Ovary (tissue), 9 donors: ENCODE results near the gene RPL21. TPM values are rescaled to one million over a fixed set of nuclear protein-coding genes. Genes with fewer than 3 reads are reported as not detected.

Experiments used
- DNase-seq, 5 donors: peaks; one replicate each; pipeline ENCODE4 v3.0.0-alpha.2; 2019 to 2020
- H3K27ac ChIP-seq, 2 donors: fragments of 200-600 bp; one replicate each; pipeline versions ENCODE4 v1.5.1 to v1.8.0; 2019 to 2022
- H3K27me3 ChIP-seq: fragments of 200-600 bp; one replicate; pipeline ENCODE4 v1.8.0; 2022
- H3K36me3 ChIP-seq: fragments of 200-600 bp; sonication (generic); one replicate; pipeline ENCODE4 v1.5.1; 2019
- H3K4me1 ChIP-seq: one replicate; pipeline ENCODE4 v1.8.1; 2013; ENCODE audit warnings: mild to moderate bottlenecking, moderate library complexity; ENCODE audit not compliant: insufficient read depth
- H3K4me3 ChIP-seq: fragments of 200-600 bp; sonication (generic); one replicate; pipeline ENCODE4 v1.5.1; 2017
- H3K9me3 ChIP-seq, 2 donors: fragments of 200-600 bp in 1 of 2; sonication (generic) in 1 of 2; one replicate each; pipeline versions ENCODE4 v1.5.1 to v1.8.1; 2013 to 2019; ENCODE audit warnings: mild to moderate bottlenecking in 1 of 2, moderate library complexity in 1 of 2
- CTCF ChIP-seq, 3 donors: fragments of 450-650 bp in 2 of 3; fragments of 200-600 bp in 1 of 3; IDR thresholded peaks; one replicate each; pipeline versions ENCODE4 v1.5.1 to v1.8.0; 2016 to 2022; ENCODE audit warnings: antibody characterized with exemption in 3 of 3, mild to moderate bottlenecking in 1 of 3
- EP300 ChIP-seq: sonication (generic); formaldehyde crosslinking; IDR thresholded peaks from one replicate; pipeline ENCODE4 v1.6.1; 2017; ENCODE audit warnings: antibody characterized with exemption
- POLR2A ChIP-seq: fragments of 450-650 bp; IDR thresholded peaks from one replicate; pipeline ENCODE4 v1.6.1; 2017; ENCODE audit warnings: antibody characterized with exemption, mild to moderate bottlenecking, moderate library complexity
- WGBS, 3 donors: extraction: QIAGEN DNeasy Blood & Tissue Kit in 1 of 3; methylation state at CpG; one replicate each; pipeline versions ENCODE4 v1.1.5 to v1.1.7; 2013 to 2017; 5-methylcytosine and 5-hydroxymethylcytosine counted together
- intact Hi-C, 4 donors: fragments of 100-400 bp; cut with DNase I; formaldehyde crosslinking; loops; one replicate each; pipeline versions ENCODE4 v1.11.0 to v1.15.1; 2022 to 2023
- polyA plus RNA-seq, 2 donors: library from polyadenylated mRNA; stranded (reverse); fragments of 200-250 nt in 1 of 2; fragments of 350-450 nt in 1 of 2; fragmentation: Illumina TruSeq in 1 of 2; extraction: RNeasy Lipid Tissue Mini Kit (QIAGEN cat#74804) in 1 of 2; gene quantifications; one replicate each; pipeline ENCODE4 v1.2.3, GENCODE V29; 2013 to 2014
- total RNA-seq, 7 donors: library from RNA; depleted of rRNA in 2 of 7; stranded (reverse); fragments of >200 nt in 2 of 7; fragmentation: NEBNext Ultra II Directional in 3 of 7; extraction: Animal tissue kit (Norgen Biotek cat#: 25700) in 3 of 7; gene quantifications; one replicate each; pipeline versions ENCODE4 v1.1.0 to v1.2.4, GENCODE V29; 2016 to 2023
- donor health status: DM: no; HTN: no; CAD: no; lungs with moderate emphysema.
- donor health status: DM: no; HTN: no; CAD: no.
- donor health status: Bipolar disorder and iron deficiency.
- donor health status: DM: yes; HTN: yes; CAD: no.
- donor health status: DM: no; HTN: no; CAD: no.
- donor health status: DM: yes; HTN: yes; CAD: no.

Gene RPL21
- total and polyA plus RNA-seq, 9 donors: 1,871 to 4,783 (median 2,244) TPM

- no peaks in the 10 kb centered on the region for H3K36me3 ChIP-seq
- no peaks in the 10 kb centered on the region for H3K9me3 ChIP-seq
- no peak for TF ChIP-seq POLR2A
- TF ChIP-seq EP300: no peak
- TF ChIP-seq CTCF (IDR thresholded peaks at IDR 0.05): no peak
- H3K27ac ChIP-seq: peak overlapping the region in 1 of 2 donors; percentile 46
- no peak overlapping the region for H3K4me3 ChIP-seq
- H3K27me3 ChIP-seq: no peaks in the 10 kb centered on the region
- intact Hi-C loops: no loop called here
- H3K4me1 ChIP-seq: peaks cover 6% of the 10 kb centered on the region
- peak in 1 of 5 donors; percentile 31 for DNase-seq
- WGBS, 3 donors: 12 to 13% (median 12%) methylated on average over 5 of the region's 5 CpGs
Observed at GRCh38 chr13:27264181-27264580, 12.8 kb downstream of the RPL21 start.

- Histone ChIP-seq H3K27me3 (no peaks in the 10 kb centered on the region), H3K27ac (peak overlapping the region in 1 of 2 donors; percentile 46), H3K9me3 (no peaks in the 10 kb centered on the region), H3K4me1 (peaks cover 6% of the 10 kb centered on the region), H3K4me3 (no peak overlapping the region), H3K36me3 (no peaks in the 10 kb centered on the region)
- 11 to 27% (median 15%) methylated on average over 1 of the region's 1 CpG for WGBS, 3 donors
- intact Hi-C loops: loop anchor here in 1 of 4 donors (5.0 kb wide), 1 partner anchor 282 kb away; no protein-coding TSS in a partner anchor
- DNase-seq: no peak
- TF ChIP-seq CTCF (IDR thresholded peaks at IDR 0.05) (no peak), POLR2A (no peak), EP300 (no peak)
Observed at GRCh38 chr13:27264648-27265047, 13.3 kb downstream of the RPL21 start.

- peaks cover 6% of the 10 kb centered on the region for H3K4me1 ChIP-seq
- no peak for DNase-seq
- no peaks in the 10 kb centered on the region for H3K36me3 ChIP-seq
- WGBS, 3 donors: 19 to 50% (median 22%) methylated on average over 2 of the region's 2 CpGs
- no peaks in the 10 kb centered on the region for H3K9me3 ChIP-seq
- intact Hi-C loops: loop anchor here in 1 of 4 donors (5.0 kb wide), 1 partner anchor 285 kb away; no protein-coding TSS in a partner anchor
- H3K4me3 ChIP-seq: no peak overlapping the region
- TF ChIP-seq POLR2A (no peak), CTCF (IDR thresholded peaks at IDR 0.05) (no peak), EP300 (no peak)
- H3K27me3 ChIP-seq: no peaks in the 10 kb centered on the region
- H3K27ac ChIP-seq: no peak overlapping the region
Observed at GRCh38 chr13:27266917-27267316, 15.6 kb downstream of the RPL21 start.

GRCh38 chr13:27267596-27267995 lies 16.2 kb downstream of the RPL21 start:
- TF ChIP-seq POLR2A (no peak), EP300 (no peak), CTCF (IDR thresholded peaks at IDR 0.05) (no peak)
- no peak for DNase-seq
- intact Hi-C loops: loop anchor here in 1 of 4 donors (5.0 kb wide), 1 partner anchor 285 kb away; no protein-coding TSS in a partner anchor
- Histone ChIP-seq H3K4me1 (peaks cover 6% of the 10 kb centered on the region), H3K27me3 (no peaks in the 10 kb centered on the region), H3K9me3 (no peaks in the 10 kb centered on the region), H3K36me3 (no peaks in the 10 kb centered on the region), H3K27ac (no peak overlapping the region), H3K4me3 (no peak overlapping the region)
- 73 to 82% (median 75%) methylated on average over 2 of the region's 2 CpGs for WGBS, 3 donors
